Fibroblast of skin of left quadriceps (primary cell): ENCODE measurements around the gene SLC30A7.
"Not testable (repeated sequence)": the region's sequence is repeated elsewhere in the genome, so short reads cannot be mapped to it uniquely, and the experiment has no call there.

Experiments used
- DNase-seq, 2 experiments: peaks; one replicate each; pipeline ENCODE4 v3.0.0-alpha.2; 2013; ENCODE audit warnings: low read depth in 2 of 2

The SLC30A7 gene

GRCh38 chr1:100936194-100936967 lies 40.5 kb downstream of the SLC30A7 start:
- no peak for DNase-seq

GRCh38 chr1:100941098-100941527 lies 45.2 kb downstream of the SLC30A7 start:
- no peak for DNase-seq

GRCh38 chr1:100941580-100942216 lies 45.8 kb downstream of the SLC30A7 start:
- DNase-seq: no peak

- DNase-seq: no peak
These were observed 46.6 kb downstream of the SLC30A7 start for GRCh38 chr1:100942304-100943046.

- DNase-seq: no peak
These were observed 47.6 kb downstream of the SLC30A7 start for GRCh38 chr1:100943533-100943932.

GRCh38 chr1:100946064-100946463 lies 50.2 kb downstream of the SLC30A7 start:
- DNase-seq: not testable (repeated sequence)

GRCh38 chr1:100947816-100948215 lies 51.9 kb downstream of the SLC30A7 start:
- not testable (repeated sequence) for DNase-seq

GRCh38 chr1:100948721-100949405 lies 53.0 kb downstream of the SLC30A7 start:
- not testable (repeated sequence) for DNase-seq

- not testable (repeated sequence) for DNase-seq
These were observed 53.7 kb downstream of the SLC30A7 start for GRCh38 chr1:100949515-100950158.

GRCh38 chr1:100950337-100950736 lies 54.4 kb downstream of the SLC30A7 start:
- no peak for DNase-seq

- peak; percentile 68 to 69 for DNase-seq
These were observed 54.9 kb downstream of the SLC30A7 start for GRCh38 chr1:100950781-100951180.

GRCh38 chr1:100952104-100952745 lies 56.3 kb downstream of the SLC30A7 start:
- no peak for DNase-seq

- DNase-seq: not testable (repeated sequence)
These were observed 57.1 kb downstream of the SLC30A7 start for GRCh38 chr1:100952970-100953369.

- DNase-seq: no peak
These were observed 58.3 kb downstream of the SLC30A7 start for GRCh38 chr1:100953960-100954730.

- DNase-seq: peak; percentile 91 to 92
These were observed 59.4 kb downstream of the SLC30A7 start for GRCh38 chr1:100955322-100955721.

GRCh38 chr1:100959502-100960060 lies 63.7 kb downstream of the SLC30A7 start:
- no peak for DNase-seq

- DNase-seq: no peak
These were observed 64.2 kb downstream of the SLC30A7 start for GRCh38 chr1:100960098-100960497.

GRCh38 chr1:100968621-100969020 lies 72.7 kb downstream of the SLC30A7 start:
- no peak for DNase-seq

GRCh38 chr1:100969327-100969726 lies 73.4 kb downstream of the SLC30A7 start:
- no peak for DNase-seq

- DNase-seq: no peak
These were observed 75.1 kb downstream of the SLC30A7 start for GRCh38 chr1:100971021-100971420.
